GM23338 (cell line): Measurements from ENCODE around the gene CDHR5. TPM values are rescaled to one million over a fixed set of nuclear protein-coding genes. Genes with fewer than 3 reads are reported as not detected.

Source experiments
- ATAC-seq: fragments of 200-7000 bp; cut with Tn5 transposase; 3 replicates; pipeline ENCODE4 v1.9.1; 2020
- DNase-seq: peaks from one replicate; pipeline ENCODE4 v3.0.0-alpha.2; 2015; ENCODE audit warnings: low spot score
- H2AFZ ChIP-seq: fragments of 200-600 bp; sonication (generic); 2 replicates; pipeline ENCODE4 v1.8.0; 2016; ENCODE audit warnings: antibody characterized with exemption, mild to moderate bottlenecking, moderate library complexity
- H3F3A ChIP-seq: fragments of 200-600 bp; sonication (generic); replicated peaks from 2 replicates; pipeline ENCODE4 v1.8.0; 2017; ENCODE audit warnings: antibody characterized with exemption, mixed run types, low read depth
- H3K27ac ChIP-seq: fragments of 200-600 bp; sonication (generic); 2 replicates; pipeline ENCODE4 v1.6.1; 2016; ENCODE audit warnings: low read depth
- H3K27me3 ChIP-seq: fragments of 200-600 bp; sonication (generic); 2 replicates; pipeline ENCODE4 v1.8.0; 2016; ENCODE audit warnings: mild to moderate bottlenecking, mixed run types, moderate library complexity; ENCODE audit not compliant: insufficient read depth
- H3K36me3 ChIP-seq: fragments of 200-600 bp; sonication (generic); 2 replicates; pipeline ENCODE4 v1.8.0; 2016; ENCODE audit warnings: mild to moderate bottlenecking; ENCODE audit not compliant: insufficient read depth
- H3K4me1 ChIP-seq: fragments of 200-600 bp; sonication (generic); 2 replicates; pipeline ENCODE4 v1.8.0; 2016; ENCODE audit warnings: mild to moderate bottlenecking, moderate library complexity; ENCODE audit not compliant: insufficient read depth
- H3K4me2 ChIP-seq: fragments of 200-600 bp; sonication (generic); 2 replicates; pipeline ENCODE4 v1.7.1; 2017; ENCODE audit warnings: mixed run types
- H3K4me3 ChIP-seq: fragments of 200-600 bp; sonication (generic); 2 replicates; pipeline ENCODE4 v1.6.1; 2016; ENCODE audit warnings: mixed run types
- H3K79me2 ChIP-seq: fragments of 200-600 bp; sonication (generic); replicated peaks from 2 replicates; pipeline ENCODE4 v1.8.0; 2017; ENCODE audit warnings: mild to moderate bottlenecking; ENCODE audit not compliant: insufficient read depth
- H3K9me2 ChIP-seq: fragments of 200-600 bp; sonication (generic); 2 replicates; pipeline ENCODE4 v1.8.0; 2017; ENCODE audit not compliant: insufficient read depth
- H4K20me1 ChIP-seq: fragments of 200-600 bp; sonication (generic); replicated peaks from 2 replicates; pipeline ENCODE4 v1.8.0; 2017; ENCODE audit warnings: mild to moderate bottlenecking; ENCODE audit not compliant: insufficient read depth
- H3K27ac Mint-ChIP-seq: 2 replicates; pipeline ENCODE4 v1.8.0; 2020; ENCODE audit warnings: inconsistent platforms, mild to moderate bottlenecking, moderate library complexity, mixed read lengths
- H3K27me3 Mint-ChIP-seq: 3 replicates; pipeline ENCODE4 v1.8.0; 2022; ENCODE audit warnings: low read depth, mild to moderate bottlenecking, moderate library complexity, mixed read lengths, inconsistent platforms; ENCODE audit not compliant: insufficient read depth, poor library complexity
- H3K36me3 Mint-ChIP-seq: 3 replicates; pipeline ENCODE4 v1.8.0; 2021; ENCODE audit warnings: low read depth, mild to moderate bottlenecking, inconsistent platforms, moderate library complexity, mixed read lengths
- H3K4me1 Mint-ChIP-seq: 3 replicates; pipeline ENCODE4 v1.8.0; 2020; ENCODE audit warnings: mild to moderate bottlenecking, inconsistent platforms, mixed read lengths
- H3K4me3 Mint-ChIP-seq: 3 replicates; pipeline ENCODE4 v1.8.0; 2021; ENCODE audit warnings: moderate library complexity, mild to moderate bottlenecking, inconsistent platforms, mixed read lengths
- H3K9me3 Mint-ChIP-seq: 3 replicates; pipeline ENCODE4 v1.8.0; 2020; ENCODE audit warnings: moderate library complexity, mild to moderate bottlenecking, inconsistent platforms, mixed read lengths
- CREB1 ChIP-seq: fragments of 250-450 bp; sonication (Bioruptor Pico); IDR thresholded peaks from 2 replicates; pipeline ENCODE4 v1.5.0; 2020; ENCODE audit warnings: low read depth, mild to moderate bottlenecking, moderate library complexity
- EZH2phosphoT487 ChIP-seq: fragments of 200-600 bp; sonication (generic); IDR thresholded peaks from one replicate; pipeline ENCODE4 v1.8.1; 2018; ENCODE audit warnings: antibody characterized with exemption; ENCODE audit not compliant: unreplicated experiment
- JUNB ChIP-seq: IDR thresholded peaks from one replicate; pipeline ENCODE4 v1.6.1; 2016; ENCODE audit warnings: antibody characterized with exemption; ENCODE audit not compliant: unreplicated experiment
- STAT1 ChIP-seq: IDR thresholded peaks from one replicate; pipeline ENCODE4 v1.6.1; 2016; ENCODE audit warnings: antibody characterized with exemption; ENCODE audit not compliant: unreplicated experiment
- long read RNA-seq: library from polyadenylated mRNA; unstranded; transcript quantifications from one replicate; pipeline ENCODE4 v2.0.0, GENCODE V29; 2020; ENCODE audit not compliant: unreplicated experiment
- polyA plus RNA-seq: library from polyadenylated mRNA; unstranded; fragments of >200 nt; fragmentation: Nextera tagmentation; extraction: Ambion mirVana; gene quantifications from 2 replicates; pipeline ENCODE4 v1.2.1, GENCODE V29; 2016
- total RNA-seq: library from RNA; depleted of rRNA; stranded (reverse); fragments of >200 nt; shearing (Covaris generic); gene quantifications from 2 replicates; pipeline ENCODE4 v1.2.3, GENCODE V29; 2014; rRNA removed
- TF ChIP-seq, protein P1 (sequence below): fragments of 250-450 bp; sonication (Bioruptor Pico); IDR thresholded peaks from 2 replicates; pipeline ENCODE4 v1.5.0; 2020; ENCODE audit warnings: mild to moderate bottlenecking, moderate library complexity
- TF ChIP-seq, protein P2 (sequence below): IDR thresholded peaks from one replicate; pipeline ENCODE4 v1.6.1; 2018; ENCODE audit warnings: antibody characterized with exemption; ENCODE audit not compliant: unreplicated experiment

The CDHR5 gene, protein sequence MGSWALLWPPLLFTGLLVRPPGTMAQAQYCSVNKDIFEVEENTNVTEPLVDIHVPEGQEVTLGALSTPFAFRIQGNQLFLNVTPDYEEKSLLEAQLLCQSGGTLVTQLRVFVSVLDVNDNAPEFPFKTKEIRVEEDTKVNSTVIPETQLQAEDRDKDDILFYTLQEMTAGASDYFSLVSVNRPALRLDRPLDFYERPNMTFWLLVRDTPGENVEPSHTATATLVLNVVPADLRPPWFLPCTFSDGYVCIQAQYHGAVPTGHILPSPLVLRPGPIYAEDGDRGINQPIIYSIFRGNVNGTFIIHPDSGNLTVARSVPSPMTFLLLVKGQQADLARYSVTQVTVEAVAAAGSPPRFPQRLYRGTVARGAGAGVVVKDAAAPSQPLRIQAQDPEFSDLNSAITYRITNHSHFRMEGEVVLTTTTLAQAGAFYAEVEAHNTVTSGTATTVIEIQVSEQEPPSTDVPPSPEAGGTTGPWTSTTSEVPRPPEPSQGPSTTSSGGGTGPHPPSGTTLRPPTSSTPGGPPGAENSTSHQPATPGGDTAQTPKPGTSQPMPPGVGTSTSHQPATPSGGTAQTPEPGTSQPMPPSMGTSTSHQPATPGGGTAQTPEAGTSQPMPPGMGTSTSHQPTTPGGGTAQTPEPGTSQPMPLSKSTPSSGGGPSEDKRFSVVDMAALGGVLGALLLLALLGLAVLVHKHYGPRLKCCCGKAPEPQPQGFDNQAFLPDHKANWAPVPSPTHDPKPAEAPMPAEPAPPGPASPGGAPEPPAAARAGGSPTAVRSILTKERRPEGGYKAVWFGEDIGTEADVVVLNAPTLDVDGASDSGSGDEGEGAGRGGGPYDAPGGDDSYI
- total RNA-seq, result not detected in 2 replicates
- not detected in 2 replicates for polyA plus RNA-seq
- long read RNA-seq, result 0 reads

DNA sequence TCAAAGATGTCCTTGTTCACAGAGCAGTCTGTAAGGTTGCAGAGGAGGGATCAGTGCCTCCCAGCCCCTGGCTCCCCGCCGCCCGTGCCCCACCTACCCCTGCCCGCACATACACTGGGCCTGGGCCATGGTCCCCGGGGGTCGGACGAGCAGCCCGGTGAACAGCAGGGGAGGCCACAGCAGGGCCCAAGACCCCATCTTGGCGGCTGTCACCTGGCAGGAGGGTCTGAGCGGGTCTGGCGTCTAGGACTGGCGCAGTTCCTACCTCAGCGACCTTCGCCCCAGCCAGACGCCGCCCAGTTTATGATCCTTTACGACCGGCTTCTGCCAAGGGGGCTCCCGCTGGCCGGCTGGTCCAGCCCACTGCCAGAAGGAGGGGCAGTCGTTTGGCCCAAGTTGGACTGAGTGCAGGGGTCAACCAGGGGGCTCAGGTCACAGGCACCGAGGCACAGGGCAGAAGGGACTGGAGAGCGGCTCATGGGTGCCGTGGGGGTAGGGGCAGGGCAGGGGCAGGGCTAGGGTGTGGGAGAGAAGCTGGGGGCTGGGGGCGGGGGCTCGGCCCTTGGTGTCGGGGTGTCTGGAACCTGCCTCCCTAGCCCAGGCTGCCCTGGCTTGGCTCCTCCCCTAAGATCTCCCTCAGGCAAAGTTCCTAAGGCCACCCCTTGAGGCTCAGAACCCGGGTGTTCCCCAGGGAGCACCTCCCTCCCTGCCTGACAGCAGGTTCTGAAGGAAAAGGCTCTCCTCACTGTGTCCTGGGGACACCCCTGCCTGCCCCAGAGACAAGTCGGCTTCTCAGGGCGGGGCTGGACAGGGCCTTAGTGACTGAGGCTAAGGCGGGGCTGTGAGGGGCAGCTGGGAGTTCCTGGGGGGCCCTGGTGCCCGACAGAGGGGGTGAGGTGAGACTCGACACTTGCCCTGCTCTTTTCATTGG is at the start of gene CDHR5:
TSS of gene CDHR5 (minus strand) at position 251 of the 931 bp plus-strand sequence. CDS start at position 198, 53 bp downstream.
- no peak for DNase-seq
- H3K9me2 ChIP-seq, result no peaks in the 10 kb centered on the region
- Mint-ChIP-seq H3K27ac (no peak within 1 kb of the TSS), H3K4me3 (no peak within 1 kb of the TSS), H3K36me3 (peaks cover 3% of the 10 kb centered on the region; the same call in 1 of the 3 replicates), H3K4me1 (peaks cover 21% of the 10 kb centered on the region), H3K9me3 (peaks cover 15% of the 10 kb centered on the region), H3K27me3 (peaks cover 32% of the 10 kb centered on the region)
- H4K20me1 ChIP-seq, result no peaks in the 10 kb centered on the region
- H3K4me2 ChIP-seq, result no peak within 1 kb of the TSS
- H3K27ac ChIP-seq, result no peak within 1 kb of the TSS
- no peaks in the 10 kb centered on the region for H3K79me2 ChIP-seq
- H2AFZ ChIP-seq, result no peak within 1 kb of the TSS
- peaks cover 24% of the 10 kb centered on the region for H3K27me3 ChIP-seq
- TF ChIP-seq, protein P1, sequence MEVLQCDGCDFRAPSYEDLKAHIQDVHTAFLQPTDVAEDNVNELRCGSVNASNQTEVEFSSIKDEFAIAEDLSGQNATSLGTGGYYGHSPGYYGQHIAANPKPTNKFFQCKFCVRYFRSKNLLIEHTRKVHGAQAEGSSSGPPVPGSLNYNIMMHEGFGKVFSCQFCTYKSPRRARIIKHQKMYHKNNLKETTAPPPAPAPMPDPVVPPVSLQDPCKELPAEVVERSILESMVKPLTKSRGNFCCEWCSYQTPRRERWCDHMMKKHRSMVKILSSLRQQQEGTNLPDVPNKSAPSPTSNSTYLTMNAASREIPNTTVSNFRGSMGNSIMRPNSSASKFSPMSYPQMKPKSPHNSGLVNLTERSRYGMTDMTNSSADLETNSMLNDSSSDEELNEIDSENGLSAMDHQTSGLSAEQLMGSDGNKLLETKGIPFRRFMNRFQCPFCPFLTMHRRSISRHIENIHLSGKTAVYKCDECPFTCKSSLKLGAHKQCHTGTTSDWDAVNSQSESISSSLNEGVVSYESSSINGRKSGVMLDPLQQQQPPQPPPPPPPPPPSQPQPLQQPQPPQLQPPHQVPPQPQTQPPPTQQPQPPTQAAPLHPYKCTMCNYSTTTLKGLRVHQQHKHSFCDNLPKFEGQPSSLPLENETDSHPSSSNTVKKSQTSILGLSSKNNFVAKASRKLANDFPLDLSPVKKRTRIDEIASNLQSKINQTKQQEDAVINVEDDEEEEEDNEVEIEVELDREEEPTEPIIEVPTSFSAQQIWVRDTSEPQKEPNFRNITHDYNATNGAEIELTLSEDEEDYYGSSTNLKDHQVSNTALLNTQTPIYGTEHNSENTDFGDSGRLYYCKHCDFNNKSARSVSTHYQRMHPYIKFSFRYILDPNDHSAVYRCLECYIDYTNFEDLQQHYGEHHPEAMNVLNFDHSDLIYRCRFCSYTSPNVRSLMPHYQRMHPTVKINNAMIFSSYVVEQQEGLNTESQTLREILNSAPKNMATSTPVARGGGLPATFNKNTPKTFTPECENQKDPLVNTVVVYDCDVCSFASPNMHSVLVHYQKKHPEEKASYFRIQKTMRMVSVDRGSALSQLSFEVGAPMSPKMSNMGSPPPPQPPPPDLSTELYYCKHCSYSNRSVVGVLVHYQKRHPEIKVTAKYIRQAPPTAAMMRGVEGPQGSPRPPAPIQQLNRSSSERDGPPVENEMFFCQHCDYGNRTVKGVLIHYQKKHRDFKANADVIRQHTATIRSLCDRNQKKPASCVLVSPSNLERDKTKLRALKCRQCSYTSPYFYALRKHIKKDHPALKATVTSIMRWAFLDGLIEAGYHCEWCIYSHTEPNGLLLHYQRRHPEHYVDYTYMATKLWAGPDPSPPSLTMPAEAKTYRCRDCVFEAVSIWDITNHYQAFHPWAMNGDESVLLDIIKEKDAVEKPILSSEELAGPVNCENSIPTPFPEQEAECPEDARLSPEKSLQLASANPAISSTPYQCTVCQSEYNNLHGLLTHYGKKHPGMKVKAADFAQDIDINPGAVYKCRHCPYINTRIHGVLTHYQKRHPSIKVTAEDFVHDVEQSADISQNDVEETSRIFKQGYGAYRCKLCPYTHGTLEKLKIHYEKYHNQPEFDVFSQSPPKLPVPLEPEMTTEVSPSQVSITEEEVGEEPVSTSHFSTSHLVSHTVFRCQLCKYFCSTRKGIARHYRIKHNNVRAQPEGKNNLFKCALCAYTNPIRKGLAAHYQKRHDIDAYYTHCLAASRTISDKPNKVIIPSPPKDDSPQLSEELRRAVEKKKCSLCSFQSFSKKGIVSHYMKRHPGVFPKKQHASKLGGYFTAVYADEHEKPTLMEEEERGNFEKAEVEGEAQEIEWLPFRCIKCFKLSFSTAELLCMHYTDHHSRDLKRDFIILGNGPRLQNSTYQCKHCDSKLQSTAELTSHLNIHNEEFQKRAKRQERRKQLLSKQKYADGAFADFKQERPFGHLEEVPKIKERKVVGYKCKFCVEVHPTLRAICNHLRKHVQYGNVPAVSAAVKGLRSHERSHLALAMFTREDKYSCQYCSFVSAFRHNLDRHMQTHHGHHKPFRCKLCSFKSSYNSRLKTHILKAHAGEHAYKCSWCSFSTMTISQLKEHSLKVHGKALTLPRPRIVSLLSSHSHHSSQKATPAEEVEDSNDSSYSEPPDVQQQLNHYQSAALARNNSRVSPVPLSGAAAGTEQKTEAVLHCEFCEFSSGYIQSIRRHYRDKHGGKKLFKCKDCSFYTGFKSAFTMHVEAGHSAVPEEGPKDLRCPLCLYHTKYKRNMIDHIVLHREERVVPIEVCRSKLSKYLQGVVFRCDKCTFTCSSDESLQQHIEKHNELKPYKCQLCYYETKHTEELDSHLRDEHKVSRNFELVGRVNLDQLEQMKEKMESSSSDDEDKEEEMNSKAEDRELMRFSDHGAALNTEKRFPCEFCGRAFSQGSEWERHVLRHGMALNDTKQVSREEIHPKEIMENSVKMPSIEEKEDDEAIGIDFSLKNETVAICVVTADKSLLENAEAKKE (CRISPR knock-in tag), result no peak
- TF ChIP-seq CREB1 (CRISPR knock-in tag) (no peak), STAT1 (no peak), JUNB (no peak), EZH2phosphoT487 (no peak)
- TF ChIP-seq, protein P2, sequence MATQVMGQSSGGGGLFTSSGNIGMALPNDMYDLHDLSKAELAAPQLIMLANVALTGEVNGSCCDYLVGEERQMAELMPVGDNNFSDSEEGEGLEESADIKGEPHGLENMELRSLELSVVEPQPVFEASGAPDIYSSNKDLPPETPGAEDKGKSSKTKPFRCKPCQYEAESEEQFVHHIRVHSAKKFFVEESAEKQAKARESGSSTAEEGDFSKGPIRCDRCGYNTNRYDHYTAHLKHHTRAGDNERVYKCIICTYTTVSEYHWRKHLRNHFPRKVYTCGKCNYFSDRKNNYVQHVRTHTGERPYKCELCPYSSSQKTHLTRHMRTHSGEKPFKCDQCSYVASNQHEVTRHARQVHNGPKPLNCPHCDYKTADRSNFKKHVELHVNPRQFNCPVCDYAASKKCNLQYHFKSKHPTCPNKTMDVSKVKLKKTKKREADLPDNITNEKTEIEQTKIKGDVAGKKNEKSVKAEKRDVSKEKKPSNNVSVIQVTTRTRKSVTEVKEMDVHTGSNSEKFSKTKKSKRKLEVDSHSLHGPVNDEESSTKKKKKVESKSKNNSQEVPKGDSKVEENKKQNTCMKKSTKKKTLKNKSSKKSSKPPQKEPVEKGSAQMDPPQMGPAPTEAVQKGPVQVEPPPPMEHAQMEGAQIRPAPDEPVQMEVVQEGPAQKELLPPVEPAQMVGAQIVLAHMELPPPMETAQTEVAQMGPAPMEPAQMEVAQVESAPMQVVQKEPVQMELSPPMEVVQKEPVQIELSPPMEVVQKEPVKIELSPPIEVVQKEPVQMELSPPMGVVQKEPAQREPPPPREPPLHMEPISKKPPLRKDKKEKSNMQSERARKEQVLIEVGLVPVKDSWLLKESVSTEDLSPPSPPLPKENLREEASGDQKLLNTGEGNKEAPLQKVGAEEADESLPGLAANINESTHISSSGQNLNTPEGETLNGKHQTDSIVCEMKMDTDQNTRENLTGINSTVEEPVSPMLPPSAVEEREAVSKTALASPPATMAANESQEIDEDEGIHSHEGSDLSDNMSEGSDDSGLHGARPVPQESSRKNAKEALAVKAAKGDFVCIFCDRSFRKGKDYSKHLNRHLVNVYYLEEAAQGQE, result no peak
- no peaks in the 10 kb centered on the region for H3K36me3 ChIP-seq
- H3K4me3 ChIP-seq, result no peak within 1 kb of the TSS
- peaks cover 4% of the 10 kb centered on the region; the same call in 1 of the 2 replicates for H3K4me1 ChIP-seq
- H3F3A ChIP-seq, result 0 out of 2 replicates have a peak, but pooled peaks cover 9% of the 10 kb centered on the region
- ATAC-seq, result peak; percentile 7
